Epithelial cell of proximal tubule (primary cell): ENCODE data around the gene CACNG4. TPM values are rescaled to one million over a fixed set of nuclear protein-coding genes. Genes with fewer than 3 reads are reported as not detected.

Experiments used
- DNase-seq: peaks from one replicate; pipeline ENCODE4 v3.0.0-alpha.2; 2011; ENCODE audit warnings: low read depth
- H3K4me3 ChIP-seq: 2 replicates; pipeline ENCODE4 v1.5.1; 2011; ENCODE audit warnings: low read depth, mild to moderate bottlenecking, low read length
- total RNA-seq: library from RNA; depleted of rRNA; stranded (reverse); fragments of >200 nt; gene quantifications from 2 replicates; pipeline ENCODE4 v1.2.3, GENCODE V29; 2015
- TF ChIP-seq, protein P1 (sequence below): conservative IDR thresholded peaks from 2 replicates; pipeline ENCODE4 v1.5.1; 2012; ENCODE audit warnings: low read depth, mild to moderate bottlenecking, low read length

Gene CACNG4
- total RNA-seq, 1 donor from 2014 or later: 0.29 TPM

DNA sequence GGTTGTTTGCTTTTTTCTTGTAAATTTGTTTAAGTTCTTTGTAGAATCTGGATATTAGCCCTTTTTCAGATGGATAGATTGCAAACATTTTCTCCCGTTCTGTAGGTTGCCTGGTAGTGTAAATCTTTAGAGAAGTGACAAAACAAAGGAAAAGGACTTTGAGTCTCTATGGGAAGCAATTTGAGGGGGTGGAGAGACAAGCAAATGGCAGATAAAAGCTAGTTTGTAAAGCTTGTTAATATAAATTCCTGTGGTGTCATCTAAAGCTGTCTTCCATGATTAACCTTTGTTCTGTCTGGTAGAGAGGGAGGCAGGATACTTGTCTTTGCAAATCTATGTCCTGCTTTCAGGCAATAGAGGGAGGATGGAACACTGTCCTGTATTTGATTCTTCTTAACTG lies 40.6 kb upstream of the CACNG4 start:
- no peak overlapping the region for H3K4me3 ChIP-seq
- TF ChIP-seq, protein P1, sequence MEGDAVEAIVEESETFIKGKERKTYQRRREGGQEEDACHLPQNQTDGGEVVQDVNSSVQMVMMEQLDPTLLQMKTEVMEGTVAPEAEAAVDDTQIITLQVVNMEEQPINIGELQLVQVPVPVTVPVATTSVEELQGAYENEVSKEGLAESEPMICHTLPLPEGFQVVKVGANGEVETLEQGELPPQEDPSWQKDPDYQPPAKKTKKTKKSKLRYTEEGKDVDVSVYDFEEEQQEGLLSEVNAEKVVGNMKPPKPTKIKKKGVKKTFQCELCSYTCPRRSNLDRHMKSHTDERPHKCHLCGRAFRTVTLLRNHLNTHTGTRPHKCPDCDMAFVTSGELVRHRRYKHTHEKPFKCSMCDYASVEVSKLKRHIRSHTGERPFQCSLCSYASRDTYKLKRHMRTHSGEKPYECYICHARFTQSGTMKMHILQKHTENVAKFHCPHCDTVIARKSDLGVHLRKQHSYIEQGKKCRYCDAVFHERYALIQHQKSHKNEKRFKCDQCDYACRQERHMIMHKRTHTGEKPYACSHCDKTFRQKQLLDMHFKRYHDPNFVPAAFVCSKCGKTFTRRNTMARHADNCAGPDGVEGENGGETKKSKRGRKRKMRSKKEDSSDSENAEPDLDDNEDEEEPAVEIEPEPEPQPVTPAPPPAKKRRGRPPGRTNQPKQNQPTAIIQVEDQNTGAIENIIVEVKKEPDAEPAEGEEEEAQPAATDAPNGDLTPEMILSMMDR: no peak
- no peak for DNase-seq

DNA sequence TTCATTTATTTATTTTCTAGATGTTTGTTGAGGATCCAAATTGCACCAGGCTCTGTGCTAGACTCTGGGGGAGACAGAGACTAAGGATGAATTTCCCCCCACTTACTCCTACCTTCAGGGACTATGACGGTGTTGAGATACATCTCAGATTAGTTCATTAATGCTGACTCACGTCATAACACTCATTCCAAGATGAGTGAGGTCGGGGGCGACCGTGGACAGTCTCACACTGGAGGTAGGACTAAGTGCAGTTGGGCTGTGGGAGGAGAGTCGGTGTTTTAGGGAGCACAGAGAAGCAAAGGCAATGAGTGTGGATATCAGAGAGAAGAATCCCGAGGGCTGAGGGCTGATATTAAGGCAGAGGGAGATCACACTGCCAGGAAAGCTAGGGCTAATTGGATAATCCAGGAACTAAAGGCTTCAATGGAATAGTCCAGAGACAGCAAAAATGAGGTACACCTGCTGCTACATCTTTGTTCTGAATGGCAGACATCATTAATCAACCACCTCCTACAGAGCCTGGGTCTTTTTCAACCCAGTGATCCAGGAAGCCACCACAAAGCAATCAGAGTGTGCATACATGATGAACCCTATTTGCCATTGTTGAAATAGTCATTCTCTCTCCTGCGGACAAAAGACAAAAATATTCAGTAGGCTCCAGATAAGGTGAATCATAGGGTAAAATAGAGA lies 38.6 kb upstream of the CACNG4 start:
- DNase-seq: no peak
- no peak overlapping the region for H3K4me3 ChIP-seq
- TF ChIP-seq, protein P1: no peak

DNA sequence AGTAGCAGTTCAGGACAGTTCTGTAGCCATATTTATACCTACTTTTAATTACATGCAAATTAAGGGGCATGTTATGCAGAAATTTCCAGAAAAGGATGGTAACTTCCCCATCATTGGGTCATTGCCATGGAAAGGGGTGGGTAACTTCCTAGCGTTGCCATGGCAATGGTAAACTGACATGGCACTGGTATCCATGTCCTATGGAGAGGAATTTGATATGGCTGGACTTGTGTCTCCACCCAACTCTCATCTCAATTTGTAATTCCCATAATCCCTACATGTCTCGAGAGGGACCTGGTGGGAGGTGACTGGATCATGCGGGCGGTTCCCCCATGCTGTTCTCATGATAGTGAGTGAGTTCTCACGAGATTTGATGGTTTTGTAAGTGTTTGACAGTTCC lies 35.6 kb upstream of the CACNG4 start:
- H3K4me3 ChIP-seq: no peak overlapping the region
- no peak for DNase-seq
- TF ChIP-seq, protein P1: no peak

DNA sequence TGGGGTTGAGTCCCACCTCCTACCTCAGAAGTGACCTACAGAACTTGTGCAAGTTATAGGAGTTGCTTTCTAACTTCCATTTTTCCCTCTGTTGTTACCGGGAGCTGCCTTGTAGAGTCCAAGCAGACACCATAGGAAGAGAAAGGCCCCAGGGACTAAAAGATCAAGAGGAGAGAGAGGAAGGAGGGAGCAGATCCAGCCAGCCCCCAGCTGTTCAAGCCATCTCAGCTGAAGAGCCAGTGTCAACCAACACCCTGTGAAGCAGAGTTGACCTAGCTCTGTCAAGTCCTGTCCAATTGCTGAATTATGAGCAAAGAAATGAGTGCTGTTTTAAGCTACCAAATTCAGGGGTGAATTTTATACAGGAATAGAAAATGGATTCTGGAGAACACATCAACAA lies 34.9 kb upstream of the CACNG4 start:
- no peak overlapping the region for H3K4me3 ChIP-seq
- no peak for DNase-seq
- TF ChIP-seq, protein P1: no peak

DNA sequence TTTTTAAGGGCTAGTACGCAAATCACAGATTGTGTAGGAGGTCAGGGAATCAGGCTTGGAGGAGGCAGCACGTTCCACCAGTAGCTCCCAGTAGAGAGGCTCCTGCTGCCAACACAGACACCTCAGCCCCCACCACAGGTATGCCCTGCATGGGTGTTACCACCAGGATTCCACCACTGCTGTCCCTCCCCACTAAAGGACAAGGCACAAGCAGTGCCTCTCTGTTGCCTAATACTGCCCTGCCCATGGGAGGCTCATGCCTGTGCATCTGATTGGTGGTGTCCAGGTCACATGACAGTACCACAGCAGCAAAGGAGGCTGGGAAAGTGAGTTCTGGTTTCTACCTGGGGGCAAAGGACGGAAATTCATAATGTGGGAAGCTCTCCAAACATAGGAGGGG lies 33.6 kb upstream of the CACNG4 start:
- no peak overlapping the region for H3K4me3 ChIP-seq
- TF ChIP-seq, protein P1: no peak
- no peak for DNase-seq

DNA sequence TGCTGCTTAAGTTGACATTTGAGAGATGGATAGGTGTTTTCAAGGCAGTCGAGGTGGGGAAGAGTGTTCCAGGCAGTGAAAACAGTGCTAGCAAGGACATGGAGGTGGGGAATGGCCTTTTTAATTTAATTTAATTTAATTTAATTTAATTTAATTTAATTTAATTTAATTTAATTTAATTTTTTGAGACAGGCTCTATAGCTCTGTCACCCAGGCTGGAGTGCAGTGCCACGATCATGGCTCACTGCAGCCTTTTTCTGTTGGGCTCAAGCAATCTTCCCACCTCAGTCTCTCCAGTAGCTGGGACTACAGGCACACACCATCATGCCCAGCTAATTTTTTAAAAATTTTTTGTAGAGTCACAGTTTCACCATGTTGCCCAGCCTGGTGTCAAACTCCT lies 32.2 kb upstream of the CACNG4 start:
- TF ChIP-seq, protein P1: no peak
- no peak overlapping the region for H3K4me3 ChIP-seq
- no peak for DNase-seq

DNA sequence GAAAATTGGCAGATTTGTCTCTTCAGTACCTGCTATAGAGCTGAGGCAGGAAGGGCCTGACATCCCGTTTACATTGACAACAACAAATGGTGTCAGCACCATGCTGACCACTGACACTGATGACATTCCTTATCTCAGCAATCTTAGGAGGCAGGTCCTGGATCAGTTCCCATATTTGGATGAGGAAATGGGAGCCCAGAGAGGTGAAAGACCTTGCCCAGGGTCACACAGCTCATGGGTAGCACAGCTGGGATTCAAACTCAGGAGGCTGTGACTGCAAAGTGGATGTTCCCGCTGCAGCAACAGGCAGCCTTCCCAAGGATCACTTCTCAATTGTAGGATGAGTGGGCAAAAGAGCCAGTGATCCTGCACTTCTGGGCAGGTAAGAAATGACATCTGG lies 30.5 kb upstream of the CACNG4 start:
- no peak overlapping the region for H3K4me3 ChIP-seq
- DNase-seq: no peak
- TF ChIP-seq, protein P1: no peak
